GM18520 (cell line): Measurements from ENCODE around the gene BAIAP2L1.
"Not testable (repeated sequence)": the region's sequence is repeated elsewhere in the genome, so short reads cannot be mapped to it uniquely, and the experiment has no call there.

ENCODE experiments used
- ATAC-seq: cut with Tn5 transposase; IDR thresholded peaks from one replicate; pipeline ENCODE4 v1.9.1; 2021; ENCODE audit not compliant: unreplicated experiment

BAIAP2L1 gene, protein sequence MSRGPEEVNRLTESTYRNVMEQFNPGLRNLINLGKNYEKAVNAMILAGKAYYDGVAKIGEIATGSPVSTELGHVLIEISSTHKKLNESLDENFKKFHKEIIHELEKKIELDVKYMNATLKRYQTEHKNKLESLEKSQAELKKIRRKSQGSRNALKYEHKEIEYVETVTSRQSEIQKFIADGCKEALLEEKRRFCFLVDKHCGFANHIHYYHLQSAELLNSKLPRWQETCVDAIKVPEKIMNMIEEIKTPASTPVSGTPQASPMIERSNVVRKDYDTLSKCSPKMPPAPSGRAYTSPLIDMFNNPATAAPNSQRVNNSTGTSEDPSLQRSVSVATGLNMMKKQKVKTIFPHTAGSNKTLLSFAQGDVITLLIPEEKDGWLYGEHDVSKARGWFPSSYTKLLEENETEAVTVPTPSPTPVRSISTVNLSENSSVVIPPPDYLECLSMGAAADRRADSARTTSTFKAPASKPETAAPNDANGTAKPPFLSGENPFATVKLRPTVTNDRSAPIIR

DNA sequence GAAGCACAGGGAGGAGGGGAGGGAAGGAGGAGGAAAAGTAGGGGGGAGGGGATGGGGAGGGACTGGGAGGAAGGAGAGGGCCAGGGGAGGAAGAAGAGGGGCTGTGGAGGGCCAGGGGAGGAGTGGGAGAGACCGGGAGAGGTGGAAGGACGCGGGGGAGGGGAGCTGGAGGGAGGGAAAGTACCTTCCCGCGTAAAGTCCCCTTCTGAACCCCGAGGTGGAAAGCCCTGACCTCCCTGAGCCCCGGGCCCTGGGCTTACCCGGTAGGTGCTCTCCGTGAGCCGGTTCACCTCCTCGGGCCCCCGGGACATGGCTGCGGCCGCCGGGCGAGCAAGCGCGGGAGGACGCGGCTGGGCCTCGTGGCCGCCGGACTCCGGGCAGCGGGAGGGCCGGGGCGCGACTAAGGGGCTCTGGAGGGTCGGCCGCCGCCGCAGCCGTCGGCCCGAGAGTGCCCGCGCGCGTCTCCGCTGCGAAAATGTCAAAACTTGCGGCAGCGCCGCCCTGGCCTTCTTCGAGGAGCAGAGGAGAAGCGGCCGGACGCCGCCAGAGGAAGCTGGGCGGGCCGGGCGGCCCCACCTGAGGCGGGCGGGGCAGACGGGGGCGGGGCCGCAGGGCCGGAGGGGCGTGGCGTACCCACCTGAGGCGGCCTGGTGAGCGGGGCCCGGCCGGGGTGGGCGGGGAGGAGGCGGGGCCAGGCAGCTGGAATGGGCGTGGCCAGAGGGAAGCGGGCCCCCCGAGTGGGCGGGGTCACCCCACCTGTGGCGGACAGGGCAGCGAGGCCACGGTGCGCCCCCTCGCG lies at the start of gene BAIAP2L1:
Gene BAIAP2L1 (minus strand): TSS at position 549 of the 799 bp plus-strand sequence. CDS start 238 bp downstream, at position 311.
- ATAC-seq = peak; percentile 75

DNA sequence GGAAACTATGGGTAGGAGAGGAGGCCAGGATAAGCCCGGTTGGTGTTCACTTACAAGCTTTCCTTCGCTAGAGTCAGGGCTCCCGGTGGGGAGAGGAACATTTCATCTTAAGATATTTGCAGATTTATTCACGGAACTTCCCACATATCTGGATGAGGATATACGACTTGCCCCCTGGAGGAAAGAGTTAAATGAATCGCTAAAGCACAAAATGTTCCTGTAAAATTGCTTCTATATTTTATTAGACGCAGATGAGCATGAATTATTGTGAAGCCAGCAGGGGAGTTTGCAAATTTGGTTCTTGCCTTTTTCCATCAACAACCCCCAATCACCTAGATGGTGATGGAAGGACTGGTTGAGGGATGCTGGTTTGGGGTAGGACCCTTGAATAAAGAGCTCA lies 47.9 kb upstream of the BAIAP2L1 start:
- no peak for ATAC-seq

DNA sequence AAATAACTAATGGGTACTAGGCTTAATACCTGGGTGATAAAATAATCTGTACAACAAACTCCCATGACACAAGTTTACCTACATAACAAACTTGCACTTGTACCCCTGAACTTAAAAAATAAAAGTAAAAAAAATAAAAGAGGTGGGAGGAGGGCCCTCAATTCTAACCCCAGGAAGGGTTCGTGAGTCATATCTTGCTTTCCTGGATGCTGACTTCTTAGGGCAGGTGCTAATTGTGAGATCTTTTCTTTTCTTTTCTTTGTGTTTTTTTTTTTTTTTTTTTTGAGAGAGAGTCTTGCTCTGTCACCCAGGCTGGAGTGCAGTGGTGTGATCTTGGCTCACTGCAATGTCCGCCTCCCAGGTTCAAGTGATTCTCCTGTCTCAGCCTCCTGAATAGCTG lies 40.1 kb upstream of the BAIAP2L1 start:
- ATAC-seq = not testable (repeated sequence)

DNA sequence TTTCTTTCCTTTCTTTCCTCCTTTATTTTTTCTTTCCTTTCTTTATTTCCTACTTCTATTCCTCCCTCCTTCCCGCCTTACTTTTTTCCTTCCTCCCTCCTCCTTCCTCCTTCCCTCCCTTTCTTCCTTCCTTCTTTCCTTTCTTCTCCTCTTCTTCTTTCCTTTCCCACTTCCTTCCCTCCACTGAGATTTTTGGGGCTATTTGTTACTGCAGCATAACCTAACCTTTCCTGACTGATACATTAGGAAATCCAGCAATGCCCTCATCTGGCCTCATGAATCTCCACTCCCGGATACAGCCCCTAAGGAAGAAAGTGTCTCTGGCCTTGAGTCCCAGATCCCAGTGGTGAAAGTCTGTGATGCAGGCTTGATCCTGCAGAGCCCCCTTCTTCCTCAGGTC lies 38.6 kb upstream of the BAIAP2L1 start:
- ATAC-seq = no peak

DNA sequence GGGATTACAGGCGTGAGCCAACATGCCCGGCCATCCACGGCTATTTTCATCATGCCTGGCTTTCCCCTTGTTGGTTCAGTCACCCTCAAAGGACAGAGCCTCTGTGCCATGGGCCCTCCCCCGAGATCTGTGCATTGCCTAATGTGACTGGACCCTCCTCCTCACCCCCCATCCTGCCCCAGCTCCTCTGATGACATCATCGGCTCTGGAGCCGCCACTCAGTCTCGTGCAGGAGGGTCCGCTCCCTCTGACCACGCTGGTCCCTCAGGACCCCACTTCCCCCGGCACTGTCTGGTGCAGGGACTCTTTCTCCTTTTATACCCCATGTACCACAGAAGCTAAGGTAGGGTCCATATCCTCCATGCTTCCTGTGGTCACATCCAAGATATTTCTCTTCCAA lies 33.2 kb upstream of the BAIAP2L1 start:
- no peak for ATAC-seq

DNA sequence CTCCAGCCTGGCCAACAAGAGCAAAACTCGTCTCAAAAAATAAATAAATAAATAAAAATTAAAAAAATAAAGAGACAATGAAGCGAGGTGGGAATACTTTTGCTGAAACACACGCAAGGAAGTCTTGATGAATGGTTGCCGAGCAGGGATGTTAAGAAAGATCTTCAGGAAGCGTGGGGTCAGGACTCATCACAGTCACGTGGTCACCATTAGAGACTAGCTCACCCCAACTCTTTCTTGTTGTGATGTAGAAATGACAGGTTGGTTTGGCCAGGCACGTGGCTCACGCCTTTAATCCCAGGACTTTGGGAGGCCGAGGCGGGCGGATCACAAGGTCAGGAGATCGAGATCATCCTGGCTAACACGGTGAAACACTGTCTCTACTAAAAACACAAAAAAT lies 28.9 kb upstream of the BAIAP2L1 start:
- ATAC-seq = no peak

DNA sequence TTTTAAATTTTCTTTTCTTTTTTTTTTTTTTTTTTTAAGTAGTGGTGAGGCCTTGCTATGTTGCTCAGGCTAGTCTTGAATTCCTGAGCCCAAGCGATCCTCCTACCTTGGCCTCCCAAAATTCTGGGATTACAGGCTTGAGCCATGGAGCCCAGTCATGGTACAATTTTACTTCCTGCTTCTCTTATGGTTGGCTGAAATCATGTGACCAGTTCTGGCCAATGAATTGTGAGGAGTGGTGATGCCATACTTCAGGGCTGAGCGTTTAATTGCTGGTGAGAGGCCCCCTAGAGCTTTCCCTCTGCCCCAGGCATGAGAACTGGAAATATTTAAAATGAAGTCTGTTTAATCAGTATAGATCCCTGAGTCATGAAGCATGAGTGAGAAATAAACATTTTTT lies 22.2 kb upstream of the BAIAP2L1 start:
- ATAC-seq = no peak

DNA sequence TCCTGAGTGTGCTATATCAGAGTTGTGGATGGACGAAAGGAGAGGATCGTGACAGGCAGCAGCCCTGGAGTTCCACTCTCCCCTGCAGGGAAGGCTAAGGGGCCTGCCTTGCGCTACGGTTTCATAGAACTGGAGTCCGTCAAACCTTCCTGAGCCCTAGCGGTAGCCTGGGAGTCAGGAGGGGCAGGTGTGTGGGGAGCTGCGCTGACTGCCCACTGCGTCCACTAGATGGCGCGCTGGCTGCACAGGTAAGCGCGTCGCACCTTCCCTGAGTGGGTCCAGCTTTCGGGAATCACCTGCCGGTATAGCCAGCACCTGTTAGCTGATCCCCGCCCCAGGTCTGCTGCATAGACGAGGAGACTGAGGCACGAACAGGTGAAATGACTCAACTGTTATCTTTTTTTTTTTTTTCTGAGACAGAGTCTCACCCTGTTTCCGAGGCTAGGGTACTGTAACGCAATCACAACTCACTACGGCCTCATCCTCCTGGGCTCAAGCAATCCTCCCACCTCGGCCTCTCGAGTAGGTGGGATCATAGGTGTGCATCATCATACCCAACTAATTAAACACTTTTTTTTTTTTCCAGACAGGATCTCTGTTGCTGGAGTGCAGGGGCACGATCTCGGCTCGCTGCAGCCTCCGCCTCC lies 20.2 kb upstream of the BAIAP2L1 start:
- ATAC-seq = no peak

DNA sequence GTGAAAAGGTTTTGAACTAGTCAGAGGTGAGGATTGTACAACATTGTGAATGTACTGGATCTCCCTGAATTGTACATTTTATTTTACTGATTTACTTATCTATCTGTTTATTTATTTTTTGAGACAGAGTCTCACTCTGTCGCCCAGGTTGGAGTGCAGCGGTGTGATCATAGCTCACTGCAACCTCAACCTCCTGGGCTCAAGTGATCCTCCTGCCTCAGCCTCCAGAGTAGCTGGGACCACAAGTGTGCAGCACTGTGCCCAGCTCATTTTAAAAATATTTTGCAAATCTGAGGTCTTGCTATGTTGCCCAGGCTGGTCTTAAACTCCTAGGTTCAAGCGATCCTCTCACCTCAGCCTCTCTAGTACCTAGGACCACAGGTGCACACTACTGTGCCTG lies 19.1 kb upstream of the BAIAP2L1 start:
- not testable (repeated sequence) for ATAC-seq

DNA sequence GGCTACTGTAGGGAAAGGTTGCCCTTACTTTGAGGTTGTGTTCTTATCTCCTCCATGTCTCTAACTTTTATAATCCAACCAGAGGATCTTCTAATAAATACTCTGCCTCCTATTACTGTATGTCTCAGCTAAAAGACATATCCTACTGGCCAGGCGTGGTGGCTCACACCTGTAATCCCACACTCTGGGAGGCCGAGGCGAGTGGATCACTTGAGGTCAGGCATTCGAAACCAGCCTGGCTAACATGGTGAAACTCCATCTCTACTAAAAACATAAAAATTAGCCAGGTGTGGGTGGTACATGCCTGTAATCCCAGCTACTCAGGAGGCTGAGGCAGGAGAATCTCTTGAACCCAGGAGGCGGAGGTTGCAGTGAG lies 18.4 kb upstream of the BAIAP2L1 start:
- not testable (repeated sequence) for ATAC-seq

DNA sequence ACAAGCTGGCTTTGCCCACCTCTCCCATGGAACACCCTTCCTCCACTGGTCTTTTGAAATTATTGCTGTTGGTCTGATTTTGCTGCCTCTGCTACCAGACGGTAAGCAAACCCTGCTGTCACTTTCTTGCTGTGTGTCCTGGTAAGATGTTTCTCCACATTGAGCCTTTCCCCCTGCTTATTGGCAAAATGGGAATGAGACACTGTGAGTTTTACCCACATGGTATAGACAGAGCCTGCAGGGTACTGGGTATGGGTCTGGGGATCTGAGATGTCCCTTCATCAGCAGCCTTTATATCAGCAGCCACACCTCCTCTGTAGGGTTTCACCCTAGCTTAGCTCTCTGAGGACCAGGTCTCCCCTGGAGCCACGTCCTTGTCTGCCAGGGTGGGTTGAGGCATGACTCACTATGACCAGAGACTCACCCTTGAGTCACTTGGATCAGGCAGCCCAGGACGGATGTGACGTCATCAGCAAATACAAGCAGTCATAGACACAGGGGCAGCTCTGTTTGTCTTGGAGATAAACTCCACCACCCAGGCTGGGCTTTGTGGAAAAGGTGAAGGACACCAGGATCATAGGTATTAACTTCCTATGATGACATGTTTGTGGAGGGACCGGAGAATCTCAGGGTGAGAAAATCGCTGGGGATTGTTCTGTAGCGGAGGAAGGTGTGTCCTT lies 17.9 kb upstream of the BAIAP2L1 start:
- ATAC-seq = no peak

DNA sequence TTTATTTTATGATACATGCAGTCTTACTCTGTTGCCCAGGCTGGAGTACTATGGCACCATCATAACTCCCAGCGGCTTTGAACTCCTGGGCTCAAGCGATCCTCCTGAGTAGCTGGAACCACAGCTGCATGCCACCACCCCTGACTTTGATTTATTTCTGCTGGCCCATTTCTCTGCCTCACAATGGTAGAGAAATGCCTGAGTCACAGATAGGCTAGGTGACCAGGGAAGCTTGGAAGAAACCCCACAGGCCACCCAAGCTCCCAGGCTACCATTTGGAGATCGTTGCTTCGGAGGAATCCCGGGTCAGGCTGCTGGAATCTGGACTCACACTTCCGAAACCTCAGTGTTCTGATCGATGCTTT lies 17.4 kb upstream of the BAIAP2L1 start:
- ATAC-seq = no peak

DNA sequence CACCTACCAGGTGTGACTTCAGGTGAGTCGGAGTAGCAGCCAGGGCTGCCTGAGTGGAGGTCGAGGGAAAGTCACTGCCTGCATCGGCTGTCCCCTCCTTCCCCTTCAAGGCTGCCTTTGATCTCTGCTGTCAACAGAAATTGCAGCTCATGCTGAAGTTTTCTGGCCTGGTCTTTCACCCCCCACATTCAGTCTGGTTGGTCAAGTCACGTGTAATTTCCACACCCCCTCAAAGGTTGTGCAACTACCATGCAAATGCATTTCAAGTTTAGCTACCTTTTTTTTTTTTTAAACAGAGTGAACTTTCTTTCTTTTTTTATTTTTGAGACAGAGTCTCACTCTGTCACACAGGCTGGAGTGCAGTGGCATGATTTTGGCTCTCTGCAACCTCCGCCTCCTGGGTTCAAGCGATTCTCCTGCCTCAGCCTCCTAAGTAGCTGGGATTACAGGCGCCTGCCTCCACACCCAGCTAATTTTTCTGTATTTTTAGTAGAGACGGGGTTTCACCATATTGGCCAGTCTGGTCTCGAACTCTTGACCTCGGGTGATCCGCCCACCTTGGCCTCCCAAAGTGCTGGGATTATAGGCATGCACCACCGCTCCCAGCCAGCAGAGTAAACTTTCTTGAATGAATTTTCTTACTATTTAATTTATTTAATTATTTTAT lies 16.8 kb upstream of the BAIAP2L1 start:
- not testable (repeated sequence) for ATAC-seq

DNA sequence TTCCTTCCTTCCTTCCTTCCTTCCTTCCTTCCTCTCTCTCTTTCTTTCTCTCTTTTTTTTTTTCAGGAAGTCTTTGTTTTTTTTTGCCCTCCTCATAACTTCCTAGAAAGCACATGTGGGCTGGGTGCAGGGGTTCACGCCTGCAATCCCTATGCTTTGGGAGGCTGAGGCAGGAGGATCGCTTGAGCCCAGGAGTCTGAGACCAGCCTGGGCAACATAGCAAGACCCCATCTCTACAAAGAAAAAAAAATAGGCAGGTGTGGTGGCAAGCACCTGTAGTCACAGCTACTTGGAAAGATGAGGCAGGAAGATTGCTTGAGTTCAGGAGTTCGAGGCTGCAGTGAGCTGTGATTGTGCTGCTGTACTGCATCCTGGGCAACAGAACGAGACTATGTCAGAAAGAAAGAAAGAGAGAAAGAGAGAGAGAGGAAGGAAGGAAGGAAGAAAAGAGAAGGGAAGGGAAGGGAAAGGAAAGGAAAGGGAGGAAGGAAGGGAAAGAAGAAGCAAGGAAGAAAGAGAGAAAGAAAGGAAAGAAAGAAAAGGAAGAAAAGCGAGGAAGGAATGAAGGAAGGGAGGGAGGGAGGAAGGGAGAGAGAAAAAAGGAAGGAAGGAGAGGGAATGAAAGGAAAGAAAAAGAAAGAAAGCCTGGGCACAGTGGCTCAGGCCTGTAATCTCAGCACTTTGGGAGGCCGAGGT lies 13.5 kb upstream of the BAIAP2L1 start:
- ATAC-seq = no peak

DNA sequence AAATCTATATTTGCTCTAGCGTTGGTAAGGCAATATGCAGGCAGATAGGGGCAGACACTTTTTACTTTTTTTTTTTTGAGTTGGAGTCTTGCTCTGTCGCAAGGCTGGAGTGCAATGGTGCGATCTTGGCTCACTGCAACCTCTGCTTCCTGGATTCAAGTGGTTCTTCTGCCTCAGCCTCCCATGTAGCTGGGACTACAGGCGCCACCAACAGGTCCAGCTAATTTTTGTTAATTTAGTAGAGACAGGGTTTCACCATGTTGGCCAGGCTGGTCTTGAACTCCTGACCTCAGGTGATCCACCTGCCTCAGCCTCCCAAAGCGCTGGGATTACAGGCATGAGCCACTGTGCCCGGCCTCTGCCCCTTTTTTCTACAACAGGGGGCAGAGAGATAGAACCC lies 12.8 kb upstream of the BAIAP2L1 start:
- ATAC-seq = not testable (repeated sequence)

DNA sequence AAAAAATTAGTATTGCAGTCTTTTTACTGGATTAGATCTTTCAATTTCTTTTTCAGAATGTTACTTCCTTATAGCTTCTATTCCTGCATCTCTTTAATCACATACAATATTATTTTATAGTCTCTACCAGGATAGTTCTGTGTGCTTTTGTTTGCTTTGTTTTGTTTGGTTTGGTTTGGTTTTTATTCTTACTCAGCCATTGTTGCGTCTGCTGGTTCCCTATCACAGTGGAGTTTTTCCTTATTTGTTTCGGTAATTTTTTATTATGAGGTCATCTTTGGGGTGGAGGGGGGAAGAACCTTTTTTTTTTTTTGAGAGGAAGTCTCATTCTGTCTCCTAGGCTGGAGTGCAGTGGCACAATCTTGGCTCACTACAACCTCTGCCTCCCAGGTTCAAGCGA lies 9.0 kb upstream of the BAIAP2L1 start:
- ATAC-seq = no peak

DNA sequence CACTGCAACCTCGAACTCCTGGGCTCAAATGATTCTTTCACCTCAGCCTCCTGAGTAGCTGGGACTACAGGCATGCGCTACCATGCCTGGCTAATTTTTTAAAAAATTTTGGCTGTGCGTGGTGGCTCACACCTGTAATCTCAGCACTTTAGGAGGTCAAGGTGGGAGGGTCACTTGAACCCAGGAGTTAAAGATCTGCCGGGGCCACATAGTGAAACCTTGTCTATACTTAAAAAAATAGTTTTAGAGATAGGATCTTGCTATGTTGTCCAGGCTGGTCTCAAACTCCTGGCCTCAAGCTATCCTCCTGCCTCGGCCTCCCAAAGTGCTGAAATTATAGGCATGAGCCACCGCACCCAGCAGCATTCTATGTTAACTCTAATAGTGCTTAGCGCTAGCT lies 7.3 kb upstream of the BAIAP2L1 start:
- ATAC-seq = not testable (repeated sequence)

DNA sequence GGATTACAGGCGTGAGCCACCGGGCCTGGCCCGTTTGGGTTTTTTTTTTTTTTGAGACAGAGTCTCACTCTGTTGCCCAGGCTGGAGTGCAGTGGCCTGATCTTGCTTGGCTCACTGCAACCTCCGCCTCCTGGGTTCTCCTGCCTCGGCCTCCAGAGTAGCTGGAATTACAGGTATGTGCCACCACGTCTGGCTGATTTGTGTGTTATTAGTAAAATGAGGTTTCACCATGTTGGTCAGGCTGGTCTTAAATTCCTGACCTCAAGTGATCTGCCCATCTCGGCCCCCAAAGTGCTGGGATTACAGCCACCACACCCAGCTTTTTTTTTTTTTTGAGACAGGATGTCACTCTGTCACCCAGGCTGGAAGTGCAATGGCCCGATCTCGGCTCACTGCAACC lies 5.9 kb upstream of the BAIAP2L1 start:
- ATAC-seq = no peak

DNA sequence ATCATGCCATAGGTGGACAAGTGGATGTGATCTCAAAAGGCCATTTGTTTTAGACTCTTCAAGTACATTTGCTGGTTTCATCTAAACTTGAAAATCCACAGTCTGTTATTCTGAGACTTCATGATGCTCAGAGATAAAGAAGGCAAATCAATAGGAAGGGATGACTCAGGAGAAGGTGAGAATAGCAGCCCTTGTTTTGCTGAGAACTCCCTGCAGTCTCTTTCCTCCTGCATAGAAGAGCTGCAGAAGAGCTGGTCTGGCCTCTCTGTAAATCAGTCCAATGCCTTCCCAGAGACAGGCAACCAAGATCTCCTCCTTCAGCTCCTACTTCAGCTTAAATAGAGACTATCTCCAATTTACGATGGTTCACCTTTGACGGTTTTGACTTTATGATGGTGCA lies 4.0 kb upstream of the BAIAP2L1 start:
- no peak for ATAC-seq
